ENCODE results near the gene WNT9A.

Gene WNT9A

DNA sequence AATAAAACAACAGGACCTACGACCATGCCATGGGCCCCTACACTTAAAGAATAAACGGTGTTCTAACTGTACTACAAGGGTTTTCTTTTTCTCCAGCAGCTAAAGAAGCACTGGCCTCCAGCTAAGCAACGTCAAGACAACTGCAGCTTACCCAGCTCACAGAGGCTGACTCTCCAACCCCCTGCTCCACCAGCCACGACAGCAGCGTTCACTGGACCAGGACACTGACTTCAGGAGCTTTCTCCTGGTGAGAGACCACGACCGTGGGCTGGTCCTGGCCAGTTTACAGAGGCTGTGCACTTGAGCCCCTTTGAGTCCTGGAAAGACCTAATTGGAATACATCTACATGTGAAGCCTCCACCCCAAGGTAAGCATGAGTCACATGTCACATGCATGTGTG, 39.4 kb downstream of the WNT9A start:
- ATAC-seq = no peak
- TF ChIP-seq ZC3H10 (CRISPR knock-in tag; IDR thresholded peaks at IDR 0.05) (no peak), ZNF70 (CRISPR knock-in tag; IDR thresholded peaks at IDR 0.05) (no peak), SNAI2 (CRISPR knock-in tag; IDR thresholded peaks at IDR 0.05) (no peak), ZNF8 (CRISPR knock-in tag; IDR thresholded peaks at IDR 0.05) (no peak), TCF4 (CRISPR knock-in tag; IDR thresholded peaks at IDR 0.05; ENCODE audit: borderline replicate concordance) (no peak), ZFP3 (CRISPR knock-in tag; IDR thresholded peaks at IDR 0.05) (no peak), ZFP30 (CRISPR knock-in tag; IDR thresholded peaks at IDR 0.05) (no peak), CSRNP3 (CRISPR knock-in tag; IDR thresholded peaks at IDR 0.05) (no peak), ISL1 (CRISPR knock-in tag; IDR thresholded peaks at IDR 0.05) (no peak), POU6F1 (CRISPR knock-in tag; IDR thresholded peaks at IDR 0.05; ENCODE audit: borderline replicate concordance, low read depth) (no peak), ARNTL (CRISPR knock-in tag; IDR thresholded peaks at IDR 0.05; ENCODE audit: borderline replicate concordance, low read depth) (no peak), GLIS3 (CRISPR knock-in tag; IDR thresholded peaks at IDR 0.05) (no peak), OSR1 (CRISPR knock-in tag; IDR thresholded peaks at IDR 0.05) (no peak)

DNA sequence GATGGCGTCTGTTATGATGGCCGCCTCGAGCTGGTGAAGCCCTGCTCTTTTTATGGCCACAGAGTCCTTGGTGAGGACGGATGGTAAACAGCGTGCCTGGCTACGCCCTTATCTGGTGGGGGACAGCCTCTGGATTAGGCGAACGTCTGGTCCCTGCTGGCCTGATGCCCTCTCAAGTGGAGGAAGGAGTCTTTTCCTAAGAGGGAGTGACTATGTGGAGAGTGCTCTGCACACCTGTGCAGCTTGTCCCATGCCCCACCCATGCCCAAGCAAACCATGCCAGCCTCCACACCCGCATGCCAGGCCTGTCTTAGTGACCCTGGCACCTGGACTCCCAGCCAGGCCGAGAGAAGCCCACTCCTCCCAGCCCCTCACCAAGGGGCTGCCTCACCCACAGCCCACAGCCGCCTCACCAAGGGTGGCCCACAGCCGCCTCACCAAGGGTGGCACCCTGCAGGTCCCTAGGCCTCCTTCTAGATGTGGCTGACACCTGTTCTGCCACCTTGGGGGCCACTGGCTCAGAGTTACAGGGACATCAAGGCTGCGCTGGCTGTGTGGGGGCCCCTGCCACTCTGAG, 40.2 kb downstream of the WNT9A start:
- TF ChIP-seq ZFP30 (CRISPR knock-in tag; IDR thresholded peaks at IDR 0.05) (no peak), ARNTL (CRISPR knock-in tag; IDR thresholded peaks at IDR 0.05; ENCODE audit: borderline replicate concordance, low read depth) (no peak), BACH2 (CRISPR knock-in tag; IDR thresholded peaks at IDR 0.05; ENCODE audit: borderline replicate concordance) (no peak)
- ATAC-seq = no peak

DNA sequence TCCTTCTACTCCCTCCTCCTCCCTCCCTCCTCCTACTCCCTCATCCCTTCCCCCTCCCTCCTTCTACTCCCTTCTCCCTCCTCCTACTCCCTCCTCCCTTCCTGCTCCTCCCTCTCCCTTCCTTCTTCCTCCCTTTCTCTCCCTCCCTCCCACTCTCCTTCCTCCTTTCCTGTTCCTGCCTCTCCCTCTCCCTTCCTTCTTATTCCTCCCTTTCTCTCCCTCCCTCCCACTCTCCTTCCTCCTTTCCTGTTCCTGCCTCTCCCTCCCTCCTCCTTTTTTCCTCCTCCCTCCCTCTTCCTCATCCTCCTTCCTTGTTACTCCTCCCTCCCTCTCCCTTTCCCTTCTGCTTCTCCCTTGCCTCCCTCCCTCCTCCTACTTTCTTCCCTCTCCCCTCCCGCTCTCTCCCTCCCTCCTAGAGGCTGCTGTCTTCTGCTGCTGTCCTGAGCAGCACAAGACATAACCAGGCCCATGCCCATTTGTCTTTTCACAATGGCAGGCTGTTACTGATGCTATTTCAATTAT, 41.1 kb downstream of the WNT9A start:
- no peak for ATAC-seq
- TF ChIP-seq TOX (CRISPR knock-in tag; IDR thresholded peaks at IDR 0.05; ENCODE audit: borderline replicate concordance) = no peak

DNA sequence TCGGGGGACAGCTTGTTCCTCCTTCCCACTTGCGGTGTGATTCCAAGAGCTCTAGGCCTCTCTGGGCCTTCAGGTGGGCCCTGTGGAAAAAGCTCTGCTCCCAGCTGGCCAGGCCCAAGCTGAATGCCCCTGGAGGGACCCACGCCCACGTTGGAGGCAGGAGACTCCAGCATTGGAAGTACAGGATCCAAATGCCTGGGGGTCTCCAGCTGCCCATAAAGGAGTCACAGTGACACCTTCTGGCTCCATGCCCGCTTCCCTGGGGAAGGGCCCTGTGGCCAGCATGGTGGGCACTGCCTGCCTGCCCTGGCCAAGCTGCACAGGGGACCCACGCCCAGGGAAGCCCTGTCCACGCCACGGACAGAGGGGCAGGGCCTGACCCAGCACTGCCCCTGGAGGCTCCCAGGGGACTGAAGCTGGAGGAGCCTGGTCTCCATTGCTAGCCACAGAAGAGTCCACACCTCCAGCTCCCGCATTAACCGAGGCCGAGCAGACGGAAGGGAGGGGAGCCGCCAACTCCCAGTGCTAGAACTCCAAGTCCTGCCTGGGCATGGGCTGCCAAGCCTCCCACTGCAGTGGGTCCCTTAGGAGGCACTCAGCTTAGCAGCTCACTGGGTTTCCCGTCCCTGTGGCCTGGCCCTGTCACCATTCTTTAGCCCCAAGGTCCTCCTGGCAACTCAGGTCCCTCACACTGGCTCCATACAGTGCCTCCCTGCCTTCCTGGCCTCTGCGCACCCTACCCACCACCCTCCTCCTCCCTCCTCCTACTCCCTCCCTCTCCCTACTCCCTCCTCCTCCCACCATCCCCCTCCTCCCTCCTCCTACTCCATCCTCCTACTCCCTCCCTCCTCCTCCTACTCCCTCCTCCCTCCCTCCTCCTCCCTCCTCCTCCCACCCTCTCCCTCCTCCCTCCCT, 41.9 kb downstream of the WNT9A start:
- TF ChIP-seq ARNTL (CRISPR knock-in tag; IDR thresholded peaks at IDR 0.05; ENCODE audit: borderline replicate concordance, low read depth) = no peak
- TF ChIP-seq CREB5 (CRISPR knock-in tag; IDR thresholded peaks at IDR 0.05; ENCODE audit: low read depth) = no peak
- TF ChIP-seq CSDC2 (CRISPR knock-in tag; IDR thresholded peaks at IDR 0.05) = no peak
- no peak for TF ChIP-seq POU6F1 (CRISPR knock-in tag; IDR thresholded peaks at IDR 0.05; ENCODE audit: borderline replicate concordance, low read depth)
- no peak for TF ChIP-seq ZFP30 (CRISPR knock-in tag; IDR thresholded peaks at IDR 0.05)
- ATAC-seq = no peak; the same call in 2 of the 3 replicates

GRCh38 chr1:227904541-227905335, 43.0 kb downstream of the WNT9A start:
- ATAC-seq = no peak
- TF ChIP-seq ISL1 (CRISPR knock-in tag; IDR thresholded peaks at IDR 0.05) (no peak), TOX (CRISPR knock-in tag; IDR thresholded peaks at IDR 0.05; ENCODE audit: borderline replicate concordance) (no peak), SNAI2 (CRISPR knock-in tag; IDR thresholded peaks at IDR 0.05) (no peak)
- TF ChIP-seq, protein P1, sequence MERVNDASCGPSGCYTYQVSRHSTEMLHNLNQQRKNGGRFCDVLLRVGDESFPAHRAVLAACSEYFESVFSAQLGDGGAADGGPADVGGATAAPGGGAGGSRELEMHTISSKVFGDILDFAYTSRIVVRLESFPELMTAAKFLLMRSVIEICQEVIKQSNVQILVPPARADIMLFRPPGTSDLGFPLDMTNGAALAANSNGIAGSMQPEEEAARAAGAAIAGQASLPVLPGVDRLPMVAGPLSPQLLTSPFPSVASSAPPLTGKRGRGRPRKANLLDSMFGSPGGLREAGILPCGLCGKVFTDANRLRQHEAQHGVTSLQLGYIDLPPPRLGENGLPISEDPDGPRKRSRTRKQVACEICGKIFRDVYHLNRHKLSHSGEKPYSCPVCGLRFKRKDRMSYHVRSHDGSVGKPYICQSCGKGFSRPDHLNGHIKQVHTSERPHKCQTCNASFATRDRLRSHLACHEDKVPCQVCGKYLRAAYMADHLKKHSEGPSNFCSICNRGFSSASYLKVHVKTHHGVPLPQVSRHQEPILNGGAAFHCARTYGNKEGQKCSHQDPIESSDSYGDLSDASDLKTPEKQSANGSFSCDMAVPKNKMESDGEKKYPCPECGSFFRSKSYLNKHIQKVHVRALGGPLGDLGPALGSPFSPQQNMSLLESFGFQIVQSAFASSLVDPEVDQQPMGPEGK (CRISPR knock-in tag; IDR thresholded peaks at IDR 0.05; ENCODE audit: borderline replicate concordance) = no peak
